ENCODE measurements around the gene ARV1.

The ARV1 gene

GRCh38 chr1:230966358-230966873, 12.5 kb upstream of the ARV1 start:
- no peak for DNase-seq (ENCODE audit: low read depth)
- TF ChIP-seq CTCF (IDR thresholded peaks at IDR 0.05; ENCODE audit: low read depth, low read length) (no peak), POLR2A (IDR thresholded peaks at IDR 0.05; ENCODE audit: extremely low read depth, insufficient read length) (no peak), MYC (IDR thresholded peaks at IDR 0.05; ENCODE audit: low read depth, low read length) (no peak), MAX (IDR thresholded peaks at IDR 0.05; ENCODE audit: low read depth, low read length) (no peak)
- no peak overlapping the region for H3K4me3 ChIP-seq (ENCODE audit: low read depth, low read length)

- no peak for DNase-seq (ENCODE audit: low read depth)
- TF ChIP-seq CTCF (IDR thresholded peaks at IDR 0.05; ENCODE audit: low read depth, low read length) = no peak
- TF ChIP-seq MYC (IDR thresholded peaks at IDR 0.05; ENCODE audit: low read depth, low read length) = no peak
- TF ChIP-seq POLR2A (IDR thresholded peaks at IDR 0.05; ENCODE audit: extremely low read depth, insufficient read length) = no peak
- H3K4me3 ChIP-seq (ENCODE audit: low read depth, low read length) = no peak overlapping the region
Observed at GRCh38 chr1:230970432-230970831, 8.5 kb upstream of the ARV1 start.

GRCh38 chr1:230971771-230972170, 7.1 kb upstream of the ARV1 start:
- no peak for TF ChIP-seq MYC (IDR thresholded peaks at IDR 0.05; ENCODE audit: low read depth, low read length)
- TF ChIP-seq POLR2A (IDR thresholded peaks at IDR 0.05; ENCODE audit: extremely low read depth, insufficient read length) = no peak
- no peak for TF ChIP-seq MAX (IDR thresholded peaks at IDR 0.05; ENCODE audit: low read depth, low read length)
- no peak for TF ChIP-seq CTCF (IDR thresholded peaks at IDR 0.05; ENCODE audit: low read depth, low read length)
- DNase-seq (ENCODE audit: low read depth) = no peak
- H3K4me3 ChIP-seq (ENCODE audit: low read depth, low read length) = no peak overlapping the region

GRCh38 chr1:230972855-230973271, 6.0 kb upstream of the ARV1 start:
- no peak overlapping the region for H3K4me3 ChIP-seq (ENCODE audit: low read depth, low read length)
- peak; percentile 72 for DNase-seq (ENCODE audit: low read depth)
- TF ChIP-seq POLR2A (IDR thresholded peaks at IDR 0.05; ENCODE audit: extremely low read depth, insufficient read length) (no peak), MAX (IDR thresholded peaks at IDR 0.05; ENCODE audit: low read depth, low read length) (no peak), MYC (IDR thresholded peaks at IDR 0.05; ENCODE audit: low read depth, low read length) (no peak), CTCF (IDR thresholded peaks at IDR 0.05; ENCODE audit: low read depth, low read length) (no peak)

- DNase-seq (ENCODE audit: low read depth) = peak; percentile 6
- no peak overlapping the region for H3K4me3 ChIP-seq (ENCODE audit: low read depth, low read length)
- no peak for TF ChIP-seq POLR2A (IDR thresholded peaks at IDR 0.05; ENCODE audit: extremely low read depth, insufficient read length)
- no peak for TF ChIP-seq CTCF (IDR thresholded peaks at IDR 0.05; ENCODE audit: low read depth, low read length)
- TF ChIP-seq MAX (IDR thresholded peaks at IDR 0.05; ENCODE audit: low read depth, low read length) = no peak
- TF ChIP-seq MYC (IDR thresholded peaks at IDR 0.05; ENCODE audit: low read depth, low read length) = no peak
Observed at GRCh38 chr1:230975636-230976035, 3.3 kb upstream of the ARV1 start.

- DNase-seq (ENCODE audit: low read depth) = no peak
- TF ChIP-seq POLR2A (IDR thresholded peaks at IDR 0.05; ENCODE audit: extremely low read depth, insufficient read length) (no peak), MAX (IDR thresholded peaks at IDR 0.05; ENCODE audit: low read depth, low read length) (no peak), MYC (IDR thresholded peaks at IDR 0.05; ENCODE audit: low read depth, low read length) (no peak), CTCF (IDR thresholded peaks at IDR 0.05; ENCODE audit: low read depth, low read length) (no peak)
- H3K4me3 ChIP-seq (ENCODE audit: low read depth, low read length) = no peak overlapping the region
Observed at GRCh38 chr1:230976360-230976759, 2.5 kb upstream of the ARV1 start.
